Progenitor cell of endocrine pancreas (in vitro differentiated cells): ENCODE data around the gene TRPM3. TPM values are rescaled to one million over a fixed set of nuclear protein-coding genes. Genes with fewer than 3 reads are reported as not detected.

ENCODE experiments used
- DNase-seq: peaks from one replicate; pipeline ENCODE4 v3.0.0; 2021; ENCODE audit warnings: low spot score; ENCODE audit not compliant: unreplicated experiment
- H3K27ac Mint-ChIP-seq: 2 replicates; pipeline ENCODE4 v1.8.0; 2021; ENCODE audit warnings: mild to moderate bottlenecking, moderate library complexity, mixed read lengths
- H3K27me3 Mint-ChIP-seq: 2 replicates; pipeline ENCODE4 v1.8.0; 2021; ENCODE audit warnings: mixed read lengths
- H3K36me3 Mint-ChIP-seq: 2 replicates; pipeline ENCODE4 v1.8.0; 2022; ENCODE audit warnings: mixed read lengths; ENCODE audit not compliant: insufficient read depth
- H3K4me1 Mint-ChIP-seq: 2 replicates; pipeline ENCODE4 v1.8.0; 2021; ENCODE audit warnings: low read depth, mixed read lengths
- H3K4me3 Mint-ChIP-seq: 2 replicates; pipeline ENCODE4 v1.8.0; 2021; ENCODE audit warnings: low read depth, mild to moderate bottlenecking, moderate library complexity, mixed read lengths
- H3K9me3 Mint-ChIP-seq: 2 replicates; pipeline ENCODE4 v1.8.0; 2021; ENCODE audit warnings: low read depth, mixed read lengths
- CTCF ChIP-seq: fragments of 200-600 bp; sonication (generic); IDR thresholded peaks from one replicate; pipeline ENCODE4 v1.5.0; 2021; ENCODE audit warnings: antibody characterized with exemption, mild to moderate bottlenecking; ENCODE audit not compliant: unreplicated experiment
- total RNA-seq: library from RNA; stranded (reverse); gene quantifications from 2 replicates; pipeline ENCODE4 v1.2.1, GENCODE V29; 2021

The TRPM3 gene
- total RNA-seq, 1 donor from 2014 or later: 1.6 TPM

- DNase-seq: no peak
- H3K4me3 Mint-ChIP-seq: no peak overlapping the region
- no peak overlapping the region for H3K27ac Mint-ChIP-seq
- H3K9me3 Mint-ChIP-seq: no peaks in the 10 kb centered on the region
- no peaks in the 10 kb centered on the region for H3K36me3 Mint-ChIP-seq
- H3K27me3 Mint-ChIP-seq: no peaks in the 10 kb centered on the region
- no peaks in the 10 kb centered on the region for H3K4me1 Mint-ChIP-seq
- TF ChIP-seq CTCF: no peak
Measured at GRCh38 chr9:70625078-70625477, 496.3 kb downstream of the TRPM3 start.

DNA sequence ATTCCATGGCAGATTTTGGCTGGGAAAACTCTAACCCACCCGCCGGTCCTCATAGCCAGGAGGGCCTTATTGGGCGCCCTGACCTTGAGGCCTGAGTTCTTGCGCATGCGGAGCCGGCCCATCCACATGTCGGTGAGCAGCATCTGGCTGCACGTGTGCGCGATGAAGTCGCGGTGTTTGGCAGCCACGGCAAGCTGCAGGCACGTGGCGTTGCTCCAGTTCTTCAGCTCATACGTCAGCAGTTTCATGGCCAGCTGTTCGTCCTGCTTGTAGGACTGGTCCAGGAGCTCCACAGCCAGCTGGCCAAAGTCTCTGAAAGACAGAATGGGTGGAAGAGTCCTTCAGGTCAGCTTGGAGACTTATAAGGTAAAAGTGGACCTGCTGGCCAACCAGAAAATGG, 502.6 kb downstream of the TRPM3 start:
- H3K27ac Mint-ChIP-seq: no peak overlapping the region
- H3K4me1 Mint-ChIP-seq: no peaks in the 10 kb centered on the region
- DNase-seq: no peak
- H3K4me3 Mint-ChIP-seq: no peak overlapping the region
- no peaks in the 10 kb centered on the region for H3K36me3 Mint-ChIP-seq
- TF ChIP-seq CTCF: no peak
- no peaks in the 10 kb centered on the region for H3K27me3 Mint-ChIP-seq
- H3K9me3 Mint-ChIP-seq: no peaks in the 10 kb centered on the region

GRCh38 chr9:70617033-70617828, 504.2 kb downstream of the TRPM3 start:
- no peak overlapping the region for H3K4me3 Mint-ChIP-seq
- H3K27ac Mint-ChIP-seq: no peak overlapping the region
- DNase-seq: no peak
- no peaks in the 10 kb centered on the region for H3K9me3 Mint-ChIP-seq
- no peak for TF ChIP-seq CTCF
- no peaks in the 10 kb centered on the region for H3K27me3 Mint-ChIP-seq
- H3K36me3 Mint-ChIP-seq: no peaks in the 10 kb centered on the region
- H3K4me1 Mint-ChIP-seq: no peaks in the 10 kb centered on the region

DNA sequence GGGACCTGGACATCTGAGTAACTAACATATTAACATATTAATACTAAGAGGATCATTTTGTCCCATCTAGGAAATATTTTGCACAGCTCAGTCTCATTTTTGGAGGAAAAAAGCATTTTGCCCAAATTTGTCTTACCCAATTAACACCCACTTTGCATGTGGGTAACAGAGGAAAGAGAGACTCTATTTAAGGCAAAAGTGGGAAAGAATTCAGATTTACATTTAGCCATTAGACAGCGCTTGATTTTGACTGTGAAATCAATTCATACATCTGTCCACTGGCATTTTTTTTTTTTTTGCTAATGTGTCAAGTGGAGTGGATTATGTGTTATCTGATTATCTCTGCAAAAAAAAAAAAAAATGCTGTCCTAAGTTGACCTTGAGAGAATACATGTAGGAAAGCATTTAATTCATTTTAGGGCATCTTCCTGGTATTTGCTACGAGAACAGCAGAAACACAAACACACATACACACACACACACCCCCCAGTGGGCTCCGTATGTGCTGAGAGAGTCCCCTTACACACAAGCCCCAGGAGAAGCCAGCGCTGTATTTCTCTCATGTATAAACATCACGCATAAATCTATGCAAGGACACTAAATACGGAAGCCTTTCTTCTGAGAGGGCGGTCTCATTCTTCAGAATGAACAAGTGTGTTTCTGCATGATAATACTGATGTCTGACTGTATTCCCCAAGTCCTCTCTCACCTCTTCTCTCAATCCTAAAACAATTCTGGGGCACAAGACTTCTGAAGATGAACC, 505.0 kb downstream of the TRPM3 start:
- H3K4me3 Mint-ChIP-seq: no peak overlapping the region
- no peaks in the 10 kb centered on the region for H3K4me1 Mint-ChIP-seq
- no peaks in the 10 kb centered on the region for H3K36me3 Mint-ChIP-seq
- no peak for TF ChIP-seq CTCF
- H3K9me3 Mint-ChIP-seq: no peaks in the 10 kb centered on the region
- no peak for DNase-seq
- H3K27me3 Mint-ChIP-seq: no peaks in the 10 kb centered on the region
- no peak overlapping the region for H3K27ac Mint-ChIP-seq

DNA sequence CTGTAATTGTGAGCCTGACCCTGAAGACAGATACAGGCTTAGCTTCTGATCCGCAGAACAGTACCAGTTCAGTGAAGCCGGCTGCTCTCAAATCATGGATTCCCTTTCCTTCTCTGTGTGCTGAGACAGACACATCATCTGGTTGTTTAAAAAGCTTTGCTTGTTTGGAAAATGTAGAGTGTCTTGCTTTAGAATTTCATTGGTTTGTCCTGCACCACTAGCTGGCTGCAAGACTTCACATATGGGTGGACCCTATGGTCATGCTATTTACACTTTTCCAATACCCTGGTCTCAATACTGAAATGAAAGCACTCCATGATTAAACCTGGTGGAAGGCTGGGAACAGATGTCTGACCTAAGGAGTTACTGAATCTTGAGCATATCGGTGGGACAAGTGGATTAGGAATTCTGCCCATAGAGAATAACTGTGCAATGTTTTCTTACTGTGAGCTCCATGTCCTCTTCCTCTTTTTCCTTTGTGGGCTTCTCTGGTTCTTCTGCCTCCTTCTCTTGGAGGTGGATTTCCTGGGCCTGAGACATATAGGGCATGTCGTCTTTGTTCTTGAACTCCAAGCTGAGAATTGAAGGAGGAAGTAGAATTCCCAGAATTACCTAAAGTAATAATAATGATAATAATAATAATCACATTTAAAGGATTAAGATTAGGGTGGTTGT, 505.8 kb downstream of the TRPM3 start:
- DNase-seq: no peak
- Mint-ChIP-seq H3K9me3 (no peaks in the 10 kb centered on the region), H3K27ac (no peak overlapping the region), H3K4me3 (no peak overlapping the region), H3K4me1 (no peaks in the 10 kb centered on the region), H3K36me3 (no peaks in the 10 kb centered on the region), H3K27me3 (no peaks in the 10 kb centered on the region)
- TF ChIP-seq CTCF: no peak
